VCaP (cell line): ENCODE measurements around the gene CCDC136.

Experiments used
- H3K27ac ChIP-seq: fragments of 450-650 bp; 2 replicates; pipeline ENCODE4 v1.5.1; 2017
- TF ChIP-seq, protein P1 (sequence below): fragments of 450-650 bp; conservative IDR thresholded peaks from 2 replicates; pipeline ENCODE4 v1.5.1; 2017; ENCODE audit warnings: mild to moderate bottlenecking, moderate library complexity

The CCDC136 gene

DNA sequence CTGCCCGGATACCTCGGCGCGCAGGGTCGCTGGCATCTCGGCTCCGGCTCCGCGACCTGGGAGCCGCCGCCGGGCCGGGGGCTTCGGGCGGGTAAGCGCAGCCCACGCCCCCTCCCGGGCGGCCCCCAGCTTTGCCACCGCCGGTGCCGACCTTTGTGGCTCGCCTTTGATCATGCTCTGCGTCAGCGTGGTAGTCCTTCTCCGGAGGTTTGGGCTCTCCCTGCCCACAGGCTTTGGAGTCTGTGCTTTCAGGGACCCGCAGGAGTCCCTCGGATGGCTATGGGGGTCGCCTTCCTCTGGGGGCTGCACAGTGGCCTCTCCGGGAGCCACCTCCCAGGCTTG is 78.1 kb downstream of the CCDC136 start:
- H3K27ac ChIP-seq = peak overlapping the region; percentile 65; the same call in 1 of the 2 replicates

DNA sequence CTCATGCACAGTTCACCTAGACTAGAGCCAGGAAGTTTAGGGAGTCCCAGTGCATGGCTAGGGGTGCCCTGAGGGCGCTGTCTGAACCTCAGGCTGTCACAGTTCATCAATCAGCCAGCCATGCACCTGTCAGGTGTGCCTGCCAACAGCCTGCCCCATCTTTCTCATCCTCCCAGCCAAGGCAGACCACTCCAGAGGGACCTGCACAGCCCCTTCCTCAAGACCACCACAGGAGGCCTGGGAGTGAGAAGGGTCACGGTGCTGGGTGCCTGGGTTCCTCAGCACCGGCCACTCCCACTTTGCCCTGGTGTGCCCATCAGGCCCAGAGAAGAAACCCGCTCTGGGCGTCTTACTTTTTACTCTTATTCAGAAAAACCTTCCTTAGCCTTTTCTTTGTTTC is 79.3 kb downstream of the CCDC136 start:
- no peak overlapping the region for H3K27ac ChIP-seq
- TF ChIP-seq, protein P1, sequence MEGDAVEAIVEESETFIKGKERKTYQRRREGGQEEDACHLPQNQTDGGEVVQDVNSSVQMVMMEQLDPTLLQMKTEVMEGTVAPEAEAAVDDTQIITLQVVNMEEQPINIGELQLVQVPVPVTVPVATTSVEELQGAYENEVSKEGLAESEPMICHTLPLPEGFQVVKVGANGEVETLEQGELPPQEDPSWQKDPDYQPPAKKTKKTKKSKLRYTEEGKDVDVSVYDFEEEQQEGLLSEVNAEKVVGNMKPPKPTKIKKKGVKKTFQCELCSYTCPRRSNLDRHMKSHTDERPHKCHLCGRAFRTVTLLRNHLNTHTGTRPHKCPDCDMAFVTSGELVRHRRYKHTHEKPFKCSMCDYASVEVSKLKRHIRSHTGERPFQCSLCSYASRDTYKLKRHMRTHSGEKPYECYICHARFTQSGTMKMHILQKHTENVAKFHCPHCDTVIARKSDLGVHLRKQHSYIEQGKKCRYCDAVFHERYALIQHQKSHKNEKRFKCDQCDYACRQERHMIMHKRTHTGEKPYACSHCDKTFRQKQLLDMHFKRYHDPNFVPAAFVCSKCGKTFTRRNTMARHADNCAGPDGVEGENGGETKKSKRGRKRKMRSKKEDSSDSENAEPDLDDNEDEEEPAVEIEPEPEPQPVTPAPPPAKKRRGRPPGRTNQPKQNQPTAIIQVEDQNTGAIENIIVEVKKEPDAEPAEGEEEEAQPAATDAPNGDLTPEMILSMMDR = no peak

More for the DNA sequence above, 78.1 kb downstream of the CCDC136 start:
- TF ChIP-seq, protein P1 = no peak
